Measurements from ENCODE around the gene MRGPRG. TPM values are rescaled to one million over a fixed set of nuclear protein-coding genes. Genes with fewer than 3 reads are reported as not detected.
A peak's percentile ranks its signal among the peaks of the same experiment; 100 is the strongest.

The MRGPRG gene
- total RNA-seq, 1 donor from 2014 or later = not detected

- peak; percentile 28 to 47 for DNase-seq (ENCODE audit: low read depth in 2 of 2)
These were observed 23.1 kb downstream of the MRGPRG start for GRCh38 chr11:3195251-3196160.

GRCh38 chr11:3194016-3194816 is 24.4 kb downstream of the MRGPRG start:
- DNase-seq (ENCODE audit: low read depth in 2 of 2) = no peak

- DNase-seq (ENCODE audit: low read depth in 2 of 2) = no peak
These were observed 25.1 kb downstream of the MRGPRG start for GRCh38 chr11:3193373-3194015.

GRCh38 chr11:3192511-3193372 is 25.9 kb downstream of the MRGPRG start:
- DNase-seq (ENCODE audit: low read depth in 2 of 2) = no peak

- no peak for DNase-seq (ENCODE audit: low read depth in 2 of 2)
These were observed 26.9 kb downstream of the MRGPRG start for GRCh38 chr11:3191586-3192324.

GRCh38 chr11:3190600-3190999 is 28.0 kb downstream of the MRGPRG start:
- DNase-seq (ENCODE audit: low read depth in 2 of 2) = no peak

GRCh38 chr11:3189886-3190583 is 28.6 kb downstream of the MRGPRG start:
- no peak for DNase-seq (ENCODE audit: low read depth in 2 of 2)

GRCh38 chr11:3189196-3189843 is 29.3 kb downstream of the MRGPRG start:
- no peak for DNase-seq (ENCODE audit: low read depth in 2 of 2)

- no peak for DNase-seq (ENCODE audit: low read depth in 2 of 2)
These were observed 30.0 kb downstream of the MRGPRG start for GRCh38 chr11:3188496-3189195.

- no peak for DNase-seq (ENCODE audit: low read depth in 2 of 2)
These were observed 32.3 kb downstream of the MRGPRG start for GRCh38 chr11:3186166-3186953.

- peak in 1 of 2 donors; percentile 54 for DNase-seq (ENCODE audit: low read depth in 2 of 2)
These were observed 33.8 kb downstream of the MRGPRG start for GRCh38 chr11:3184732-3185347.

GRCh38 chr11:3183523-3183922 is 35.1 kb downstream of the MRGPRG start:
- no peak for DNase-seq (ENCODE audit: low read depth in 2 of 2)

- DNase-seq (ENCODE audit: low read depth in 2 of 2) = no peak
These were observed 36.2 kb downstream of the MRGPRG start for GRCh38 chr11:3182462-3182852.

- DNase-seq (ENCODE audit: low read depth in 2 of 2) = no peak
These were observed 36.7 kb downstream of the MRGPRG start for GRCh38 chr11:3181725-3182461.

- DNase-seq (ENCODE audit: low read depth in 2 of 2) = no peak
These were observed 37.7 kb downstream of the MRGPRG start for GRCh38 chr11:3180869-3181268.

GRCh38 chr11:3178349-3178748 is 40.3 kb downstream of the MRGPRG start:
- no peak for DNase-seq (ENCODE audit: low read depth in 2 of 2)

GRCh38 chr11:3177931-3178330 is 40.7 kb downstream of the MRGPRG start:
- no peak for DNase-seq (ENCODE audit: low read depth in 2 of 2)
